GM21825 (cell line): ENCODE measurements around the gene TDO2.
"Not testable (repeated sequence)": the region's sequence is repeated elsewhere in the genome, so short reads cannot be mapped to it uniquely, and the experiment has no call there.

Experiments used
- ATAC-seq: cut with Tn5 transposase; IDR thresholded peaks from one replicate; pipeline ENCODE4 v1.9.1; 2021; ENCODE audit warnings: mild to moderate bottlenecking, moderate library complexity; ENCODE audit not compliant: unreplicated experiment

The TDO2 gene

DNA sequence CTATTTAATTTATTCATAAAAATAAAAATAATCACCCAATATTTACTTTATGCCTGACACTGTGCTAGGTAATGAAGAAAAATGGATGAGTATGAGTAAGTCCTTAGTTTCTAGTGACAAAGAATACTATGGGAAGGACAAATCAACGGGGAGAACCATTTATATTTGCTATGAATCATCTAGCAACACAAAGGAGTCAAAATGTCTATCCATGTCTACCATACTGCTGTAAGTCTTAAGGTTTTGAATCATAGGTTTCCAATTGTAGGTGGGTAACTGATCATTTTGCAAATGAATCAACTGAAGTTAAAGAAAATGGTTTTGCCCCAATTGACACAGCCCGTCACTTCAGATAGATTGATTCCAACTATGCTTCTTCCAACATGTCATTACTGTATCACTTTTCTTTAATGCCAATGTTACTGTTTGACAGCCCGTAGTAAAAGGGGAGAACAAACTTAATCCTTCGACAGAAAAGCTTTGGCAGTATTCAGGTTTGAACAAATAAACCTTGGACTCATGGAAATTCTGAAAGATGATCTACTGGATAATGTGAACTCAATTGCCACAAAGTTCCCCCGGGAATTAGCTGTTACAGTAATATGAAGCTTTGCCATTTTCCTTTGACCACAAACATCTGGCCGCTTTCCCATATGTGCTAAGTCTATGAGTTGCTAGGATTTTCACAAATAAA is 3.2 kb downstream of the TDO2 start:
- no peak for ATAC-seq

DNA sequence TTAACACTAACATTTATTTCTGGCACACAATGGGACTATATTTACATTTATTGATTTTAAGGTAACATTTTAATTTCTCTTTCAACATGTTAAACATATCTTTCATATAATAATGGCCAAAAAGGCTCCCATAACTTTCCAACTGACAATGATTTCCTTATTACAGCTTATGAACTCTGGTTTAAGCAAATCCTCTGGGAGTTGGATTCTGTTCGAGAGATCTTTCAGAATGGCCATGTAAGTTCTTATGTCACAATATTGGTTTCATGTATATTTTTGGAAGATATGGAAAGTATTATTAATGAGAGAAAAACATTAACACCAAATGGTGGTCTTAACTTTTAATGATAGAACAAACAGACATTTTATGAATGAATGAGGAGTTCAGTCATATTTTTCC is 4.1 kb downstream of the TDO2 start:
- no peak for ATAC-seq

DNA sequence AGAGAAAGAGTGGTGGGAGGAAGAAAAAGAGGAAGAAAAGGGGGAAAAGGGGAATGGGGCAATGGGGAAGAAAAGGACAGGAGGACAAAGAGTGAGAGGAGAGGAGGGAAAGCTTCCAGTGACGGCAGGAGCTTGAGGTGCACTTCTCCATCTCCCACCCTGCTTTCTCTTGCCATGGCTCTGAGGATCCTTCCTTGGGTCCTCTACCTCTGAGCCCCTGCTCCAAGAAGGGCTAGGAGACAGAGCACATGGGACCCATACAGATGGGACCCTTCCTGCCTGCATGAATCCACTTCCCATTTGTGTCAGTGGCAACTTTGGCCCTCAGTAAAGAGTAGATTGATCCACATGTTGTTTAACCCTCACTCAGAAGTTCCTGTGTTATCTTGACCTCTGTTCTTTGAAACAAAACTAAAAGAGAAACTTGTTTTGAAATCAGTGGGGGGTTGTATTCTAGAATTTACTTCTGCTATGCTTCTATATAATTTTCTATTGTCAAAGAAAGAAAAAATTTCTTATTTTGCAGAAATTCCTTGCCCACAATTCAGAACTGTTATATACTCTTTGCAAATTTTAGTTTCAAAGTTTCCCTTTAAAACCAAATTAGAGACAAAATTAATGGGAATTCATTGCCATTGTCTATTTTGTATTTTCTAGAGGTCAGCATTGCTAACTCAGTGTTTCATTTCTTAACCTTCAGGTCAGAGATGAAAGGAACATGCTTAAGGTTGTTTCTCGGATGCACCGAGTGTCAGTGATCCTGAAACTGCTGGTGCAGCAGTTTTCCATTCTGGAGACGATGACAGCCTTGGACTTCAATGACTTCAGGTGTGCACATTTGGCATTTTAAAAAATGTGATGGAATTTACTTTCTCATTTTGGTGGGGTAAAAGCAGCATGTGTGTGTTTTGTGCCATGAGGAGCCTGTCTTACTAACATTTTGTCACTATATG is 5.0 kb downstream of the TDO2 start:
- ATAC-seq, result peak; percentile 71

DNA sequence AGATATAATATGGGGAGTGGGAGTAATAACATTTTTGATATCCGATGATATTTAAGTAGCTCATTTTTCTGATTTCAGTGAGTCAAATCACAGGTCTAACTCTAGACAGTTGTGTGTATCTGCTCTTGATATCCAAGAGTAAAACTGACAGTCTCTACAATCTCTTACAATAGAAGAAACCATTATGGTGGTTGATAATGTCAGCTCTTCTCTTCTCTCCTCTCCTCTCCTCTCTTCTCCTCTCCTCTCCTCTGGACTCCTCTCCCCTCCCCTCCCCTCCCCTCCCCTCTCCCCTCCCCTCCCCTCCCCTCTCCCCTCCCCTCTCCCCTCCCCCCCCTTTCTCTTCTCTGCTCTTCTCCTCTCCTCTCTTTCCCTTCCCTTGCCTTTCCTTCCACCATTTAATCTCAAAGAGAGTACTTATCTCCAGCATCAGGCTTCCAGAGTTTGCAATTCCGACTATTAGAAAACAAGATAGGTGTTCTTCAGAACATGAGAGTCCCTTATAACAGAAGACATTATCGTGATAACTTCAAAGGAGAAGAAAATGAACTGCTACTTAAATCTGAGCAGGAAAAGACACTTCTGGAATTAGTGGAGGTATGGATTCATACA is 6.2 kb downstream of the TDO2 start:
- no peak for ATAC-seq

DNA sequence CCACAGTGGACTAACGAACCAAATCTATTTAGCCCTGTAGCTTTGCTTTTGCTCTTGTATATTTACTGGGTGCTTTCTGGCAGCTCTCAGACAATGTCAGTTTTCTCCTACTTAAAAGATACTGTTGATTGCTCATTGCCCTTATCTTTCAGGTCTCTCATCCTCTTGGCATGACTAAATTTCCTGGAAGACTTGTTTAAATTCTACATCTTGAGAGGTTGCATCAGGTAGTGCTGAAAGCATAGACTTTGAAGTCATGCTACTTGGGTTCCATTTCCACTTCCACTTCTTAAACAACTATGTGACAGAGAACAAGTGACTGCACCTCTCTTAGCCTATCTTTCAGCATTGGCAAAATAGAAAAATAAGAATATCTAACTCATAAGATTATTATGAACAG is 8.4 kb downstream of the TDO2 start:
- no peak for ATAC-seq

DNA sequence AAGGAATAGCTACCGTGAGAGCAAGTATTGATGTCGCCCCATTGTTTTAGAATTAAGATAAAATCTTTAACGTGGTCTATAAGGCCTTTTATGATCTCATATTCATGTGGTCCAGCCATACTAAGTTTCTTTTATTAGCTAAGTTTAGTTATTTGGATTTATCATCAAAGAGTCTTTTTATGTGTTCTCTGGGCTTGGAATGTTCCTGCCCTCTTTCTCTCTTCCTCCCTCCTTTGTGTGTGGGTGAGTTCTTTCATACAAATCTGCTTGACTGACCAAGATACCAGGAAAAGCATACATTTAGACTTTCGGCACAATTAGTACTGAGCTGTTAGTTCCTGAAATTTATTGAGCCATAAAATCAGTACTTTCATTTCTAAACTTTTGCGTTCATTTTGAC is 11.3 kb downstream of the TDO2 start:
- ATAC-seq, result no peak

DNA sequence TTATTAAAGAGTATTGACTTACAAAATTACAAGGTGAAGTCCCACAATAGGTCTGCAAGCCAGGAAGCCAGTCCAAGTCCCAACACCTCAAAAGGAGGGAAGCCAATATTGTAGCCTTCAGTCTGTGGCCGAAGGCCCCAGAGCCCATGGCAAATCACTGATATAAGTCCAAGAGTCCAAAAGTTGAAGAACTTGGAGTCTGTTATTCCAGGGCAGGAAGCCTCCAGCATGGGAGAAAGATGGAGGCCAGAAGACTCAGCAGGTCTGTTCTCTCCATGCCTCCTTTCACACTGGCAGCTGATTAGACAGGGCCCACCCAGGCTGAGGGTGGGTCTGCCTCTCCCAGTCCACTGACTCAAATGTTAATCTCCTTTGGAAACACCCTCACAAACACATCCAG is 18.1 kb downstream of the TDO2 start:
- no peak for ATAC-seq

DNA sequence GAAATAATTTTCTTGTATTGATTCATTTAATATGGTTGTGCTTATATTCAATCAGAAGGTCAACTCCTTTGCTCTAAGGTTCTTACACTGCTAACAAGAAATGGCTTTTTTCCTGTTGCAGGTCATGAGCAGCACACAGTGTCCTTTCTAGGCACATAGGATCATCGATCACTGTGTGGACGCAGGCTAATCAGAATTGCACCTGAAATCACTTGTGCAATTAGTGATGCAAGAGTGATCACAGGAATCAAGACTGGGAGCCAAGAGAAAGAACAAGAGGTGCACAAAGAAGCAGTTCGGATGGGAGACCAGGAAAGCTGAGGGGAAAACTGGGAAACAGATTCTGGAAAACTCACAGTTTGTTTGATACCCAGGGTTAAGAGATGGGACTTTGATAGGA is 21.1 kb downstream of the TDO2 start:
- no peak for ATAC-seq

DNA sequence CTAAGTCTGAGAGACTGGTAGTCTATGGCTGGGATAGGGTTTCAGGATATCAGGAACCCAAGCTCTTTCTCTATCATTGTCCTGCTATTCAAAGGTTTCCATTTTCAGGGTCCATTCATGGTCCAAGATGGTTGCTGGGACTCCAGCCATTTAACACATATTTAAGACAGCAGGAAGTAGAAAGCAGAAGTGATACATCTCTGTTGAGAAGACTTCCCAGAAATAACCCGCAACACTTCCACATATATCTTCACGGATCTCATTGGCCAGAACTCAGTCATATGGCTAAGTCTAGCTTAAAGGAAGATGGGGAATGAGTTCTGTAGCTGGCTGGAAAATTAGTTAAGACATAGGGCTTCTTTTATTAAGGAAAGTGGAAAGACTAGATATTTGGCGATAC is 26.3 kb downstream of the TDO2 start:
- no peak for ATAC-seq

DNA sequence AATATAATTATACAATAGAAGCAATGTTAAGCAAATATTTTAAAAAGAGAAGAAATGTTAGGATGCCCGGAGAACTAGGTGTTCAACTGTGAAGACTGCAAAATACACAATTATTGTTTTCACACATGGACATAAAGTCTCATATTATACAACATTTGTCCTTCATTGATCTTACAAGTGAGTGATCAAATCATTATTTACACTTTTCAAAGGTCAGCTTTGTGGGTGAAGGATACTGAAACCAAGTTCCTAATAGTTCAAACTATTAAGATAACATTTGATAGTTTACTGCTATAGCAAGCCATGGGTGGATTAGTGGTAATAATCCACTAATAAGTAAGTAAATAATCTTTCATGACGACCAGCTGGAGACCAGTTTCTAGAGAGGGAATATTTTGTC is 26.8 kb downstream of the TDO2 start:
- no peak for ATAC-seq

DNA sequence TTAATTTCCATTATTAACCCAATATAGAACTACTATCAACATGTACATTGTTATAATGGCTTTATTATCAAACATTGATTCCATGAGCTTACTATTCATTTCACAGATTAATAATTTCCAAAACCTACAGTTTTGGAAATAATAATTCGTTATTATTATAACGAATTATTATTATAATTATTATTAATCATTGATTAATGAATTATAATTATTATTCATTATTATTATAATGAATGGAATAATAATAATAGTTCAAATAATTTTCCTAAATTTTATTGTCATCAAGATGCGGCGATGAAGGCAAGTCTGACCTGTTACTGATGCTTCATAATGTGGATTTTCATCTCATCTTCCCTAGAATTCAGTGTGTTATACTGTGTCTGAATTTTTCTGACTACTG is 28.1 kb downstream of the TDO2 start:
- no peak for ATAC-seq

DNA sequence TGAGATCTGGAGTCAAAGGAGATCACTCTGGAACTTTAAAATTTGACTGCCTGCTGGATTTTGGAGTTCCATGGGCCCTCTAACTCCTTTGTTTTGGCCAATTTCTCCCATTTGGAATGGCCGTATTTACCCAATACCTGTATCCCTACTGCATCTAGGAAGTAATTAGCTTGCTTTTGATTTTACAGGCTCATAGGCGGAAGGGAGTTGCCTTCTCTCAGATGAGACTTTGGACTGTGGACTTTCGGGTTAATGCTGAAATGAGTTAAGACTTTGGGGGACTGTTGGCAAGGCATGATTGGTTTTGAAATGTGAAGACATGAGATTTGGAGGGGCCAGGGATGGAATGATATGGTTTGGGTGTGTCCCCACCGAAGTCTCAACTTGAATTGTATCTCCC is 31.1 kb downstream of the TDO2 start:
- not testable (repeated sequence) for ATAC-seq

DNA sequence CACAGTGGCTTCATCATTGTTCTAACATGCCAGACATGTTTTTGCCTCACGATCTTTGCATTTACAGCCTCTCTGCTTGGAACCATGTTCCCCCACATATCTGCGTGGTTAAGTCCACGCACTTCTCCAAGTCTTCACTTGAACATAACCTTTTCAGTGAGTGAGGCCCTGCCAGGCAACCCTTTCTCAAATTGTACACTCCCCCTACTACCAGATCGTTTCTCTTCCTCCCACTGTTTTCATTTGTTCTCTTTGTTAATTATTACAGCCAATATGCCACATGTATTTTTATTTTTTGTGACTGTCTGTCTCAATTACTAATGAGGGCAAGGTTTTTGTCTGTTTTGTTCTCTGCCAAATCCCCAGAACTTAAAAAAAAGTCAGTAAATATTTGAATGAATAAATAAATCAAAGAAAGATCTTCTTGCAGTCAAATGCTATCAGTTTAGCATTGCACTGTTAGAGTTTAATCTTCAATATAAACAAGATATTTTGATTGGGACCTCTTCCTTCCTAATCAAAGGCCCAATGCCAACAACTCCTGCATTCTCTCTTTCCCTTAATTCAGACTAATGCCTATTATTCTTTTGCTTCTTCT is 32.0 kb downstream of the TDO2 start:
- ATAC-seq, result no peak

DNA sequence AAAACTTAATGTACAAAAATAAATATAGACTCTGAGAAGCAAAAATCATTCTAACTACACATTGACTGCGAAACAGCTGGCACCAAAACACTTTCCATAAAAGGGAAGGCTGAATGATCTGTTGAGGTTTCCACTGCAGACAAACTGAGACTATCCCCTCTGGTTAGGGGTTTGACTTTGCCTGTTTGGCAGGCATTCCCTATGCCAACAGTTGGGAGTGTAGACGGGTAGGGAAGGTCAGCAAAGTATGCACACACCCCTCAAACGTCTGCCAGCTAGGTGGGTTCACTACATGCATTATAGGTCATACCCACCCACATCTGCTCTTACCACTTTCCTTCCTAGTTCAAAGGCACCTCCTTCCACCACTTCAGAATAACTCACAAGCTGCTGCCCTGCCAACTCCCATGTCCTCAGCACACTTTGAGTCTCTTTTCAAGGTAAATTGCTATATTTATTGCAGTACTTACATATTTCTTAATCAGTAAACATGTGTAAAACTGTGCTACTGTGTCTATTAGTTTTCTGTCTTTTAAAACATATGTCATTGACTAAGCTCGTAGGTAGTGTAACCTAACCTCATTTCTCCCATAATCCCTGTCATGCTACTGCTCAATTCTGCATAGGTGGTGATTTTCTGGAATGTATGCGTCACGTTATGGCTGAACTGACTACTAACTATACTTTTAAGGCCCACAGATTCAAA is 37.7 kb downstream of the TDO2 start:
- no peak for ATAC-seq

DNA sequence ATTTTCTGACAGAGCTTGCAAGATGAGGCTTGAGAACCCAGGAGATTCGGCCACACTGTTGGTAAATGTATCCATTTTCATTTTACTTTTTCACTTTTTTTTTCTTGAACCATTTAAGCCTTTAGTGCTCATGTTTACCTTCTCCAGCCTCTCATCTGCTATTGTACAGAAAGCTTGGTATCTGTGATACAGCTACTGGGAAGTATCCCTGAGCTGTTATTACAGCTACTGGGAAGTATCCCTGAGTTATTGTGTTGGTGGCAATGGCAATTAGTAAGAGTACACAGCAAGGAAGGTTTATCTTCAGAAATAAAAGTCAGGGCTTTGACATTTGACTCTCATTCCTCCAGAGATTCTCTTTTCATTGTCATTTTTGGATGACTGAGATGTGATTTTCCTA is 38.3 kb downstream of the TDO2 start:
- no peak for ATAC-seq

DNA sequence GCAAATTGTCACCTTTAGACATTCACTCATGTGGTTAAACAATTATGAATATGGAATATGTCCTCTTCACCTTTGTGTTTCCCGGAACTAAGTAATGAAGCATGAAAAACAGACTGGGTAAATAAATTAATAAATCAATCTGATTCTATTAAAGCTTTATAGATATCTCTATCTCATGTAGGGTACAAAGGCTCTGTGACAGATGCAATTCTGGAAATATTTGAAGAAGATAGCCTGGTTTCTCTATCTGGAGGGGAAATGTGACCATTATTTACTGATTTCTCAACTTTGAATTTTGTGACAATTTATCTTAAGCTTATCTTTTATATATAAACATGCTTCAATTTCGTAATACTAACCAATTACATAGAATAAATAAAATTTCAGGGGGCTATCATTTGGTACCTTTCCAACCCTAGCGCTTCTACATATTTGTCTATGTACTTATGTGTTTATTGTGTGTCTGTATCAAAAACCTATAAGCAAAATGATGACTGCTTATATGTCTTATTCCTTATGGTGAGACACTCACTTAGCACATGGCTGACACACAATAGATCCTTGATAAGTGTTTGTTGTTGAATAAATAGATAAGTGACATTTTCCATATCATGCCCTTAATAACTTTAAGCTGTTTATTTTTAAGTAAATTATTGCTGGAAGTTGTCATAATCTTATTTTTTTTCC is 40.3 kb downstream of the TDO2 start:
- no peak for ATAC-seq

DNA sequence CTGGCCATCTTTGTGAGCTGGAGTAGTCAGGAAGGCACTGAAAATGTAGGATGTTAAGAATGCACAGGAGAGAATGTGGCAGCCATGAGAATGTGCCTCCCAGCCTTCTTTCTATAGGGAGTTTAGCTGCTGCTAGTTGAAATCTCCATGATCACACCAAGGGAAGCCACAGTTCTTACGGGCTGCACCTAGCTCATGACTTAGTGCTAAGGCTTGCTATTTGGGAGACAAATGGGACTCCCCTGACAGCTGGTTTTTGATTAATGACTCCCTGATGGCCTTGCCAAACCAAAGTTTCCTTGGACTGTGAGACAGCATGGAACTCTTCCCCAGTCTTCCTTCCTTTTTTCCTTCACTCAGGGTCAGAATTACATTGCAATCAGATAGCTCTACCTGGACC is 41.0 kb downstream of the TDO2 start:
- ATAC-seq, result no peak

DNA sequence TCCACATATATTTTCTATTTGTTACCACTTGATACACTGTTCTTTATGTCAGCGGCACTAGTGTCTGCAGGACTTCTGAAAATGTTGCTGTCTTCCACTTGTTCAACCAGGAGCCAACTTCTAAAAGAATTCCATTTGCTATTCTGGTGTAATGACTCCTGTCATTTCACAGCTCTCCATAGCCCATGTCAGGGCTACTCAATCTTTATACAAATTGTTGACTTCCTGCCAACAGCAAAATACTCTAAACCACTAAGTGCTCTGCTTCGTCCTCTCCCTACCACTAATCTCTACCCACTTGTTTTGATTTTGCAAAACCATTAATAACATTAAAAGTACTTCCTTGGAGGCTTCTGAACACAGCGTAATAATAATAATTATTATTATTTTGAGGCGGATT is 43.0 kb downstream of the TDO2 start:
- no peak for ATAC-seq

DNA sequence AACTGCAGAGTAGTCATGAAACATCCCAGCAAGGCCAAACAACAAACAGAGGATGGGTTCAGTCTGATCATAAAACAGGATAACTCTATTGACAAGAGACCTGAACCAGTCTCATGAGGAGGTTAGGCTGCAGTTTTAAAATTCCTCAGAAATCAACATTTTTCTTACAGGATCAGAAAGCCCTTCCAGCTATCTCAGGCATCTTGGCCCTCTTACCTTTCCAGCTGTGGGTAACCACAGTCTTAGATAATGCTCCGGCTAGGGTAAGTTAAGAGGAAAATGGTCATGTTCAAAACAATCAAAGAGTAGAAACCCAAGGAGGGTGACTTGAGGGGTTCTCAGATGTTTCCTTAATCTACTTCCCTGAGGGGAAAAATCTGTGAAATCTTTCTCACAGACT is 45.0 kb downstream of the TDO2 start:
- ATAC-seq, result no peak

DNA sequence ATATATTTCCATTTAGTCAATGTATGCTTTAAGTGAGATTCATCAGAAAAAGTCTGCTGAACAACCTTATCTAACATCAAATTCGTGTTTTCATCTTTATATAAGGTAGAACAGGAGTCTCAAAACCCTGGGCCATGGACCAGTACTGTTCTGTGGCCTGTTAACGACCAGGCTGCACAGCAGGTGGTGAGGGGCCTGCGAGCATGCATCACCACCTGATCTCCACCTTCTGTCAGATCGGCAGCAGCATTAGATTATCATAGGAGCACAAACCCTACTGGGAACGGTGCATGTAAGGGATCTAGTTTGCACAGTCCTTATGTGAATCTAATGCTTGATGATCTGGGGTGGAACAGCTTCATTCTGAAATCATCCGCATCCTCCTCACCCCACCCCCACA is 47.0 kb downstream of the TDO2 start:
- no peak for ATAC-seq
